HEK293 (cell line): ENCODE data around the gene CPM.

ENCODE experiments used
- CTCF ChIP-seq: fragments of 450-650 bp; formaldehyde crosslinking; IDR thresholded peaks from 2 replicates; pipeline ENCODE4 v1.5.1; 2016; ENCODE audit warnings: missing biosample characterization, missing genetic modification characterization
- KLF16 ChIP-seq: fragments of 450-650 bp; formaldehyde crosslinking; IDR thresholded peaks from 2 replicates; pipeline ENCODE4 v1.5.1; 2017; ENCODE audit warnings: missing biosample characterization, missing genetic modification characterization
- TRIM28 ChIP-seq: IDR thresholded peaks from 2 replicates; pipeline ENCODE4 v1.6.1; 2011; ENCODE audit warnings: low read length, control low read depth, borderline replicate concordance
- ZNF221 ChIP-seq: fragments of 450-650 bp; formaldehyde crosslinking; IDR thresholded peaks from 2 replicates; pipeline ENCODE4 v1.5.1; 2017; ENCODE audit warnings: missing biosample characterization, missing genetic modification characterization, borderline replicate concordance
- ZNF302 ChIP-seq: fragments of 450-650 bp; formaldehyde crosslinking; IDR thresholded peaks from 2 replicates; pipeline ENCODE4 v1.5.1; 2016; ENCODE audit warnings: missing biosample characterization, missing genetic modification characterization, low read depth
- ZNF501 ChIP-seq: fragments of 450-650 bp; formaldehyde crosslinking; IDR thresholded peaks from 2 replicates; pipeline ENCODE4 v1.5.1; 2016; ENCODE audit warnings: missing biosample characterization, missing genetic modification characterization
- ZNF621 ChIP-seq: fragments of 450-650 bp; formaldehyde crosslinking; IDR thresholded peaks from 2 replicates; pipeline ENCODE4 v1.5.1; 2017; ENCODE audit warnings: missing biosample characterization, missing genetic modification characterization
- TF ChIP-seq, protein P1 (sequence below): fragments of 450-650 bp; formaldehyde crosslinking; IDR thresholded peaks from 2 replicates; pipeline ENCODE4 v1.5.1; 2016; ENCODE audit warnings: missing biosample characterization, missing genetic modification characterization
- TF ChIP-seq, protein P2 (sequence below): fragments of 450-650 bp; formaldehyde crosslinking; IDR thresholded peaks from 2 replicates; pipeline ENCODE4 v1.5.1; 2016; ENCODE audit warnings: missing biosample characterization, missing genetic modification characterization

DNA sequence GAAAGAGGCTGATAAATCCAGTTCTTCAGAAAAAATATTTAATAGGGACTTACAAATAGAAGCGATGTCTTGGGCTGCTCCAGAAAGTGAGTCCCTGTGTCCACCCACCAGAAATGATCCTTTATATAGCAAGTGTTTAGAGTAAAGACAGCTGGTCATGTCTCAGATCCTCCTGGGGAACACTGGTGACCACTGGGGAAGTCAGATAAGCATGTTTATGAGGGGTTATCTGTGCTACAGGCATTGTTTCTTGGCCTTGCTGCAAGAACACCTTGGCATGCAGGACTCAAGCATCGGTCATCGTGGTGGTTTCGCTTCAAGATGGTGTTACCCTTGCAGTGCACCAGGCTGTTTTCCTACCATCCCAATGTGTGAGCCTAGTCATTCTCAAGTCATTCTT, 27.2 kb downstream of the CPM start:
- TF ChIP-seq CTCF (tag by site-specific recombination) = no peak
- TF ChIP-seq, protein P1, sequence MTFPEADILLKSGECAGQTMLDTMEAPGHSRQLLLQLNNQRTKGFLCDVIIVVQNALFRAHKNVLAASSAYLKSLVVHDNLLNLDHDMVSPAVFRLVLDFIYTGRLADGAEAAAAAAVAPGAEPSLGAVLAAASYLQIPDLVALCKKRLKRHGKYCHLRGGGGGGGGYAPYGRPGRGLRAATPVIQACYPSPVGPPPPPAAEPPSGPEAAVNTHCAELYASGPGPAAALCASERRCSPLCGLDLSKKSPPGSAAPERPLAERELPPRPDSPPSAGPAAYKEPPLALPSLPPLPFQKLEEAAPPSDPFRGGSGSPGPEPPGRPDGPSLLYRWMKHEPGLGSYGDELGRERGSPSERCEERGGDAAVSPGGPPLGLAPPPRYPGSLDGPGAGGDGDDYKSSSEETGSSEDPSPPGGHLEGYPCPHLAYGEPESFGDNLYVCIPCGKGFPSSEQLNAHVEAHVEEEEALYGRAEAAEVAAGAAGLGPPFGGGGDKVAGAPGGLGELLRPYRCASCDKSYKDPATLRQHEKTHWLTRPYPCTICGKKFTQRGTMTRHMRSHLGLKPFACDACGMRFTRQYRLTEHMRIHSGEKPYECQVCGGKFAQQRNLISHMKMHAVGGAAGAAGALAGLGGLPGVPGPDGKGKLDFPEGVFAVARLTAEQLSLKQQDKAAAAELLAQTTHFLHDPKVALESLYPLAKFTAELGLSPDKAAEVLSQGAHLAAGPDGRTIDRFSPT (tag by site-specific recombination) = no peak
- TF ChIP-seq ZNF302 (tag by site-specific recombination) = no peak
- TF ChIP-seq ZNF621 (tag by site-specific recombination) = no peak
- TF ChIP-seq KLF16 (tag by site-specific recombination) = no peak
- TF ChIP-seq, protein P2, sequence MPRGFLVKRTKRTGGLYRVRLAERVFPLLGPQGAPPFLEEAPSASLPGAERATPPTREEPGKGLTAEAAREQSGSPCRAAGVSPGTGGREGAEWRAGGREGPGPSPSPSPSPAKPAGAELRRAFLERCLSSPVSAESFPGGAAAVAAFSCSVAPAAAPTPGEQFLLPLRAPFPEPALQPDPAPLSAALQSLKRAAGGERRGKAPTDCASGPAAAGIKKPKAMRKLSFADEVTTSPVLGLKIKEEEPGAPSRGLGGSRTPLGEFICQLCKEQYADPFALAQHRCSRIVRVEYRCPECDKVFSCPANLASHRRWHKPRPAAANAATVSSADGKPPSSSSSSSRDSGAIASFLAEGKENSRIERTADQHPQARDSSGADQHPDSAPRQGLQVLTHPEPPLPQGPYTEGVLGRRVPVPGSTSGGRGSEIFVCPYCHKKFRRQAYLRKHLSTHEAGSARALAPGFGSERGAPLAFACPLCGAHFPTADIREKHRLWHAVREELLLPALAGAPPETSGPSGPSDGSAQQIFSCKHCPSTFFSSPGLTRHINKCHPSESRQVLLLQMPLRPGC (tag by site-specific recombination) = no peak
- TF ChIP-seq ZNF221 (tag by site-specific recombination) = no peak
- TF ChIP-seq TRIM28 = no peak
- TF ChIP-seq ZNF501 (tag by site-specific recombination) = no peak
